HG03159 (cell line): Measurements from ENCODE around the gene IGFBP1.

Experiments used
- ATAC-seq: cut with Tn5 transposase; IDR thresholded peaks from one replicate; pipeline ENCODE4 v1.9.1; 2021; ENCODE audit warnings: mild to moderate bottlenecking, moderate library complexity; ENCODE audit not compliant: unreplicated experiment

Gene IGFBP1

GRCh38 chr7:45880433-45880860 lies 7.8 kb upstream of the IGFBP1 start:
- no peak for ATAC-seq

- ATAC-seq: no peak
Observed at GRCh38 chr7:45881280-45881758, 7.0 kb upstream of the IGFBP1 start.

- no peak for ATAC-seq
Observed at GRCh38 chr7:45881759-45882464, 6.4 kb upstream of the IGFBP1 start.

- no peak for ATAC-seq
Observed at GRCh38 chr7:45882465-45882810, 5.8 kb upstream of the IGFBP1 start.

- ATAC-seq: no peak
Observed at GRCh38 chr7:45884136-45884535, 4.2 kb upstream of the IGFBP1 start.

GRCh38 chr7:45885264-45885882 lies 2.9 kb upstream of the IGFBP1 start:
- ATAC-seq: no peak

GRCh38 chr7:45886931-45887667 lies 1.2 kb upstream of the IGFBP1 start:
- no peak for ATAC-seq

- no peak for ATAC-seq
Observed at GRCh38 chr7:45888993-45889366, 692 bp downstream of the IGFBP1 start.

- no peak for ATAC-seq
Observed at GRCh38 chr7:45889367-45890067, 1.2 kb downstream of the IGFBP1 start.

- ATAC-seq: no peak
Observed at GRCh38 chr7:45890125-45890901, 2.0 kb downstream of the IGFBP1 start.

- no peak for ATAC-seq
Observed at GRCh38 chr7:45890902-45891461, 2.7 kb downstream of the IGFBP1 start.

- no peak for ATAC-seq
Observed at GRCh38 chr7:45891462-45892402, 3.4 kb downstream of the IGFBP1 start.

GRCh38 chr7:45892407-45893035 lies 4.2 kb downstream of the IGFBP1 start:
- ATAC-seq: no peak

- ATAC-seq: no peak
Observed at GRCh38 chr7:45893374-45893995, 5.2 kb downstream of the IGFBP1 start.

GRCh38 chr7:45893996-45894664 lies 5.8 kb downstream of the IGFBP1 start:
- ATAC-seq: no peak

GRCh38 chr7:45894665-45895062 lies 6.4 kb downstream of the IGFBP1 start:
- no peak for ATAC-seq

GRCh38 chr7:45897042-45897690 lies 8.9 kb downstream of the IGFBP1 start:
- no peak for ATAC-seq
